SK-N-MC (cell line): Measurements from ENCODE around the gene DENND1B.

Source experiments
- EZH2 ChIP-seq: fragments of 200-600 bp; sonication (generic); IDR thresholded peaks from one replicate; pipeline ENCODE4 v1.6.1; 2017; ENCODE audit warnings: antibody characterized with exemption
- POLR2AphosphoS5 ChIP-seq: IDR thresholded peaks from 2 replicates; pipeline ENCODE4 v1.6.1; 2012; ENCODE audit warnings: mild to moderate bottlenecking, low read depth, low read length, borderline replicate concordance

GRCh38 chr1:197621761-197622160 lies 153.5 kb downstream of the DENND1B start:
- no peak for TF ChIP-seq POLR2AphosphoS5
- no peak for TF ChIP-seq EZH2
